ENCODE results near the gene HOXD3. TPM values are rescaled to one million over a fixed set of nuclear protein-coding genes. Genes with fewer than 3 reads are reported as not detected.

Gene HOXD3
- total RNA-seq, 1 donor from 2014 or later = not detected

DNA sequence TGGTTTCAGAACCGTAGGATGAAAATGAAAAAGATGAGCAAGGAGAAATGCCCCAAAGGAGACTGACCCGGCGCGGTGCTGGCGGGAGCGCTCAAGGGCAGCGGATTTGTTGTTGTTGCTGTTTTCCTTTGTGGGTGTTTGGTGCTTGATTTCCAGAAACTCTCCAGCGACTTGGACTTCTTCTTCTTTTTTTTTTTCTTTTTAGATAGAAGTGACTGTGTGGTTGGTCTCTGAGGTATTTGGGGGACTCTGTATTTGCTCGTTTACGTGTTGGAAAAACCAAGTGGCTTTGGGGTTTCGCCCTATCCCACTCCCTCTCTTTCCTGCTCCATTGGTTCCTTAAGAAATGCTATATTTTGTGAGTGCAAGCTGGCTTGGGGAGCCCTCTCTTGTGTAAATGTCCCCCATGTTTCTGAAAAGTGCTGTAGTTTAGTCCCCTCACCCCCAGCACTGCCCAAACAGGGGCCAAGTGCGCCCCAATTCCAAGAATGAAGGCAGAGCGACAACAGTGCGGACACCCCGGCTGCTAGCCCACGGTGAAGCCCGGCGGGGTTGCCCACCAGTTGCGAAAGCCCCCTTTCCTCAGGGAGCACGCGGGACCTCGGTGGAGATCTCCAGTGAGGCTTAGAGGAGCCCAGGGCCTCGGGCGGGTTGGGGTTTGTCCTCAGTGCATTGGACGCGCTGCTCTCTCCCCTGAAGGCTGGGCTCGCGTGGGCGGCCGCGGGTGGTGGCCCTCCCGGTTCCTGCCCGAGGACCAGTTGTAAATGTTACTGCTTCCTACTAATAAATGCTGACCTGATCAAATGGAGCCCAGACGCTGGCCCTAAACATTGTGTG is 32.8 kb upstream of the HOXD3 start:
- H3K4me2 ChIP-seq (ENCODE audit: low read length) = no peak overlapping the region
- TF ChIP-seq, protein P1, sequence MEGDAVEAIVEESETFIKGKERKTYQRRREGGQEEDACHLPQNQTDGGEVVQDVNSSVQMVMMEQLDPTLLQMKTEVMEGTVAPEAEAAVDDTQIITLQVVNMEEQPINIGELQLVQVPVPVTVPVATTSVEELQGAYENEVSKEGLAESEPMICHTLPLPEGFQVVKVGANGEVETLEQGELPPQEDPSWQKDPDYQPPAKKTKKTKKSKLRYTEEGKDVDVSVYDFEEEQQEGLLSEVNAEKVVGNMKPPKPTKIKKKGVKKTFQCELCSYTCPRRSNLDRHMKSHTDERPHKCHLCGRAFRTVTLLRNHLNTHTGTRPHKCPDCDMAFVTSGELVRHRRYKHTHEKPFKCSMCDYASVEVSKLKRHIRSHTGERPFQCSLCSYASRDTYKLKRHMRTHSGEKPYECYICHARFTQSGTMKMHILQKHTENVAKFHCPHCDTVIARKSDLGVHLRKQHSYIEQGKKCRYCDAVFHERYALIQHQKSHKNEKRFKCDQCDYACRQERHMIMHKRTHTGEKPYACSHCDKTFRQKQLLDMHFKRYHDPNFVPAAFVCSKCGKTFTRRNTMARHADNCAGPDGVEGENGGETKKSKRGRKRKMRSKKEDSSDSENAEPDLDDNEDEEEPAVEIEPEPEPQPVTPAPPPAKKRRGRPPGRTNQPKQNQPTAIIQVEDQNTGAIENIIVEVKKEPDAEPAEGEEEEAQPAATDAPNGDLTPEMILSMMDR (IDR thresholded peaks at IDR 0.05; ENCODE audit: insufficient read depth, low read depth, low read length) = no peak
- TF ChIP-seq EZH2 (IDR thresholded peaks at IDR 0.05; ENCODE audit: insufficient read depth, low read length) = no peak
- no peaks in the 10 kb centered on the region for H3K36me3 ChIP-seq (ENCODE audit: insufficient read depth, low read length)
- H3K4me1 ChIP-seq (ENCODE audit: insufficient read depth, low read length) = peaks cover 8% of the 10 kb centered on the region
- Mint-ChIP-seq H3K4me3 (ENCODE audit: unreplicated experiment) (no peak overlapping the region), H3K36me3 (ENCODE audit: low read depth, unreplicated experiment) (peaks cover 2% of the 10 kb centered on the region), H3K9me3 (ENCODE audit: unreplicated experiment) (peaks cover 24% of the 10 kb centered on the region), H3K27ac (ENCODE audit: unreplicated experiment) (peak overlapping the region; percentile 77), H3K27me3 (ENCODE audit: low read depth, unreplicated experiment) (peaks cover 75% of the 10 kb centered on the region), H3K4me1 (ENCODE audit: low read depth, unreplicated experiment) (peaks cover 3% of the 10 kb centered on the region)
- H3K4me3 ChIP-seq (ENCODE audit: insufficient read depth, low read depth, low read length) = no peak overlapping the region
- no peak overlapping the region for H3K9ac ChIP-seq (ENCODE audit: low read length)
- no peak overlapping the region for H2AFZ ChIP-seq (ENCODE audit: low read depth, low read length)
- no peaks in the 10 kb centered on the region for H3K79me2 ChIP-seq (ENCODE audit: insufficient read depth, low read length)
- peaks cover 100% of the 10 kb centered on the region for H3K27me3 ChIP-seq (ENCODE audit: insufficient read depth, low read length)
- peaks cover 3% of the 10 kb centered on the region for H3K9me3 ChIP-seq (ENCODE audit: insufficient read depth, low read depth, low read length)
- FAIRE-seq (no peak), DNase-seq (ENCODE audit: low read depth) (no peak)
- no peaks in the 10 kb centered on the region for H4K20me1 ChIP-seq (ENCODE audit: insufficient read depth, low read length)
- no peak overlapping the region for H3K27ac ChIP-seq (ENCODE audit: low read depth, low read length)

DNA sequence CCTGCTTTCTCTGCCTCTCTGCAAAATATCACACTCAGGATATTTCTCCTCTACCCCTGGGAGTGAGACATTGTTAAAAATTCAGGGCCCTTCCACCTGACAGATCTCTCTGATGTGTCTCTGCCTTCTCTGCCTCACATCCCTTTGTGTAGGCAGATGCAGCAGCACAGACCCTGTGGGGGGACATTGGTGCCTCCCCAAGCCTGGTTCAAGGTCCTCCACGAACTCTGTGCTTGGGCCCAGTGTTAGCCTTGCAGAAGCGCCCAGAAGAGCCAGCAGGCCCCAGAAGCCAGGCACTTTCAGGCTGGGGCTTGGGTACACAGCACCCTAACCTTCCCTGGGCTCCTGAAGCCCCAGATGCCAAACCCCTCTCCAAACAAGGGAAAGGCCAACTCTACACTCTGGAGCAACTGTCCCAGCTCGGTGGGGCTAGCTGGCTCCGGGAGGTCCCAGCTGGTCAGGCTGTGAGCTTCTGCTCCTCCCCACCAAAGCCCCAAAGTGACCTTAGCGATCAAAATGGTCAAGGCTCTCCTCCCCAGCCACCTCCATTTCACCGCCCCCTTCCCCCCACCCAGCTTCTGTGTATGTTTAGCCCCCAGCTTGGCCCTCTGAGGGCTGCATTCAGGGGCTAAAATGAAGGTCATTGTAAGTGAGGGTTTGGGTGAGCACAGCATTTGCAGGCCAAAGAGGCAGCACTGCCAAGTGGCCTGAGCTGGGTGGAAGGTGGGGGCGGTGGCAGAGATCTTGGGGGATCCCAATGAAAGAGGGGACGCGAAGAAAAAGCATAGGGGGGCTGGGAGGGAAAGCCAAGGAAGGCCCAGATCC is 31.9 kb upstream of the HOXD3 start:
- Histone ChIP-seq H3K4me2 (ENCODE audit: low read length) (no peak overlapping the region), H3K79me2 (ENCODE audit: insufficient read depth, low read length) (no peaks in the 10 kb centered on the region), H3K4me1 (ENCODE audit: insufficient read depth, low read length) (peaks cover 8% of the 10 kb centered on the region), H3K9me3 (ENCODE audit: insufficient read depth, low read depth, low read length) (peaks cover 3% of the 10 kb centered on the region), H3K4me3 (ENCODE audit: insufficient read depth, low read depth, low read length) (no peak overlapping the region), H3K36me3 (ENCODE audit: insufficient read depth, low read length) (no peaks in the 10 kb centered on the region), H4K20me1 (ENCODE audit: insufficient read depth, low read length) (no peaks in the 10 kb centered on the region), H3K9ac (ENCODE audit: low read length) (no peak overlapping the region), H3K27me3 (ENCODE audit: insufficient read depth, low read length) (peaks cover 93% of the 10 kb centered on the region), H2AFZ (ENCODE audit: low read depth, low read length) (no peak overlapping the region), H3K27ac (ENCODE audit: low read depth, low read length) (no peak overlapping the region)
- H3K9me3 Mint-ChIP-seq (ENCODE audit: unreplicated experiment) = peaks cover 19% of the 10 kb centered on the region
- FAIRE-seq (no peak), DNase-seq (ENCODE audit: low read depth) (no peak)
- TF ChIP-seq, protein P1 (IDR thresholded peaks at IDR 0.05; ENCODE audit: insufficient read depth, low read depth, low read length) = no peak
- peak; percentile 8 for TF ChIP-seq EZH2 (IDR thresholded peaks at IDR 0.05; ENCODE audit: insufficient read depth, low read length)
- H3K4me1 Mint-ChIP-seq (ENCODE audit: low read depth, unreplicated experiment) = peaks cover 3% of the 10 kb centered on the region
- peaks cover 69% of the 10 kb centered on the region for H3K27me3 Mint-ChIP-seq (ENCODE audit: low read depth, unreplicated experiment)
- no peak overlapping the region for H3K4me3 Mint-ChIP-seq (ENCODE audit: unreplicated experiment)
- no peaks in the 10 kb centered on the region for H3K36me3 Mint-ChIP-seq (ENCODE audit: low read depth, unreplicated experiment)
- no peak overlapping the region for H3K27ac Mint-ChIP-seq (ENCODE audit: unreplicated experiment)

Measured in astrocyte (in vitro differentiated cells and primary cell).